HG03432 (cell line): Measurements from ENCODE around the gene ITGB2.

Source experiments
- ATAC-seq: cut with Tn5 transposase; IDR thresholded peaks from one replicate; pipeline ENCODE4 v1.9.1; 2021; ENCODE audit warnings: mild to moderate bottlenecking, moderate library complexity; ENCODE audit not compliant: unreplicated experiment

ITGB2 gene

DNA sequence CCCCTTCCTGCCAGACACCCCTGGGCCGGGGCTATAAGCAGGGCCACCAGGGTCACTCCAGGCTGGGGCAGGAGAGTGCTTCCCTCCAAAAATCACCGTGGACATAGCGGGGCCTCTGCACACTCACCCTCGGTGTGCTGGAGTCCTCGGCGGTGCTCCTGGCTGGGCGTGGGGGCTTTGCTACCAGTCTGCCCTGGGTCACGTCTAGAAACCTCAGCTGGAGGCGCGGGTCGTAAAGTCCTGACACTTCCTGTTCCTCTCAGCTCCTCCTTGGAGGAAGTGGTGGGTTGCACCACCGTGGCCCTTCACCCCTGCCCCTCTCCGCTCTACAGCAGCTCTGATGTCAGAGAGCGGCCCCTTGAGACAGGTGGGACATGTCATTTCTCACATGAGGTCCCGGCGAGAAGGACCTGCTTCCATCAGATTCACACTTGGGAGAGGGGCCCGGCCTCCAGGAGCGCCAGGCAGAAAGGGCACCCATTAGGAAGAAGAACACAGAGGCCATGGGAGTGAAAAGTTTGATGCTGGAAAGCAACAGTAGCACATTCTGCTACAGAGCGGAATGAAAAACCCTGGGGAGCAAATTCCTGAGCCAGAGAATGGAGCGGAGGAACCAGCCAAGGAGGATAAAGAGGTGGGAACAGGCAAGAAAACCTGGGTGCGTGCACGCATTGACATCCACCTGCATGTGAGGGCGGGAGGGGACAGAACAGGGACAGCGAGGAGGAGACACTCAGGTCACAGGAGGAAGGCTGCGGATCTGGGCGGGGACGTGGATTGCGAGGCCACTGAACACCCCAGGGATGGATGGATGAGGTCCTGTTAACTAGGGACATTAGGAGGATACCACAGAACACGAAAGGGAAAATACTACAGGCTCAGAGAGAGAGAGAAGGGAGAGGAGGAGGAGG is at the start of gene ITGB2:
TSS of gene ITGB2 (minus strand) at position 206 of the 911 bp plus-strand sequence. CDS start 10,117 bp downstream, outside the sequence.
- ATAC-seq, result peak; percentile 69

GRCh38 chr21:44969931-44970755 is 49.4 kb upstream of the ITGB2 start:
- ATAC-seq, result no peak

DNA sequence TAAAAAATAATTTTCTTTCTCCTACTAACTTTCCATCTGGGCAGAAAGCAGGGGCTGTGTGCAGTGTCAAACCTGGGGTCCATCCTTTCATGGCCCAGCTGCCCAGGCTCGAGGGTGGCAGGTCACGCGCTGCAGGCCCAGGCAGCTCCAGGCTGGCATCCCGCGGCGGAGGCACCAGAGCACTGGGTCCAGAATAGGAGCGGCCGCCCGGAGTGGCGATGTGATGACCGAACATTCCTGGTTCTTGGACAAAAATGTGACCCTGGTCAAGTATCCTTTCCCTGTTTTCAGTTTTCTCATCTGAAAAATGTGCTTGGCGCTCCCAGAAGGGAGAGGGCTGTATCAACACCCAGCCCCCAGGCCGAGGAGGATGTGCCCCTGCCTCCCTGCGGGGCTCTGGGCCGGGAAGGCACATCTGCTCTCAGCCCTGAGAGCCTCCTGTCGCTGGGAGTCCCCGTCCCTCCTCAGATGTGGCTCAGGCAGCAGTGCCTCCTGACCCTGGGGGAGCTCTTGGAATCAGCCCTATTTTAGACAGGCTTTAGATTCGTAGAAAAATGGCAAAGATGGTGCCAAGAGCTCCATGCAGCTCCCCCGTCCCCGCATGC is 48.5 kb upstream of the ITGB2 start:
- no peak for ATAC-seq

DNA sequence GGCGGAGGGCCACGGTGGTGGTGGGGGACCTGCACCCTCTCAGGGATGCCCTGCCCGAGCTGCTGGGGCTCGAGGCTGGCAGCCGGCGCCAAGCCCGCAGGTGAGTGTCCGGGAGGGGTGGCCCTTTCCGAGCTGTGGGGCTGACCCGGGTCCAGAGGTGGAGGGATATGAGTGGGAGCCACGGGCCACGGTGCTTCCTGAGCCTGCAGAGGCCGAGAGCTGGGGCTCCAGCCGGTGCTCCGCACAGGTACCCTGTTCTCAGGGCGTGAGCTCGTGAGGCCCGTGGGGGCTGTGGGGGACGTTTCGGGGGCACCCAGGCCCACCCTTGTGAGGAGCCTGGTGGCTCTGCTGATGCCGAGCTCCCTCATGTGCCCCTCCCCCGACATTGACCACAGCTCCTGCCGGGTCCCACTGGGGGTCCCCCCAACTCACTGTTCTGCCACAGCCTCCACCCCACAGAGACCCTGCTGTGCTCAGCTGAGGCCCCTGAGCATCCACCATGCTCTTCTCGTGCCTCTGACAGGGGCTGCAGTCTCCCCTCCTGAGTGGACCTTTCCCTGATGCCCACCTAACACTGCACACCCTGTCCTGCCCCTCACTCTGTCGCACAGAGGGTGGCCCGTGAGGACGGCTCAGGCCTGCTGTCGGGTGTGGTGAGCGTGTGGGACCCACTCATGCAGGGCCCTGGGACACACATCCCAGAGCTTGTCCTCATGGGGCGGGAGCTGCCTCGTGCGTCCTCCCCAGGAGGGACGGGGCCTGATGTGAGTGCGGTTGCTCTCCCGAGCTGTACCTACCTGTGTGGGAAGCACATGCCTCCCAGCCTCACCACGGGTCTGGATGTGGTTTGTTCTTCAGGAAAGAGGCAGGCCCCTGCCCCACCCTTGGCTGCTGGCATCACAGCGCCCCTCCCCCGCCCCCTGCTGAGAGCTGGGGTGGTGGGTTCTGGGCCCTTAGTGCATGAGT is 46.7 kb upstream of the ITGB2 start:
- ATAC-seq, result no peak

DNA sequence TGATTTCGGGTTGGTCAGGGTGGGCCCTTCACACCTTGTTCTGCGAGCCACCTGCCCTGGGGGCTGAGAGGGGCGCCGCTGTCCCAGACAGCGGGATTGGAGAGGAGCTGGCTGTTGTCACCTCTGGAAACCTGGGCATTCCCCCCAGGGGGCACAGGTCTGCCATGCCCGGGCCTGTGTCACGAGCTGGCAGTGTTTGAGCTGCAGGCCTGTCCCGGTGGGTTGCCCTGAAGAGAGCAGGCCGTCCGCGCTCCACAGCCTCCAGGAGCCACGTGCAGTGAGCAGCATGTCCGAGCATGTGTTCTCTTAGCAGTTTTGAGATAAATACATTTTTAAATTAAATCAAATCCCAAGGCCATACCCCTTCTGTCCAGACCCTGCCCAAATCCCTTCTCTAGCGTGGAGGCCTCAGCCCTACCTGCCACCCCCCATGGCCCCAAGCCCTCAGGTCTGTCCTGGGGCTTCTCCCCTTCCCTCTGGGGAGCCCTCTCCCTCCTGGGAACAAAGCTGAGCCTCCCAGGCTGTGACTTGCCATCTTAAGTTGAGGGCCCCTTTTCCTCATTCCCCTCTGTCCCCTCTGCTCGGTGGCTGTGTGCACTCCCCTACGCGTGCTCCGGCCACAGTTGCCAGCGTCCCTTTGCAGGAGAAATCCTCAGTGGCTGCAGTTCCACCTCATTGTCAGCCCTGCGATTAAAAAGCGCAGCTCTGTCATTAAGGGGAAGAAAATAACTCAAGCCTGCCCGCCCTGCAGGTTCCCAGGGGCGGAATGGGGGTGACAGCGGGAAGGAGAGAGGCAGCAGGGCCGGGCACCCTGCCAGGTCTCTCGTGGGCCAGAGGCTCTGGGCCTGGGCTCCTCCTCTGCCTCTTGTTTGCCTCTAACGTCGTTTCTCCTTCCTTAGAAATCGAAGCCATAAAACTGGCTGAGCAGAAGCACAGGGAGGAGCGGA is 45.7 kb upstream of the ITGB2 start:
- no peak for ATAC-seq

DNA sequence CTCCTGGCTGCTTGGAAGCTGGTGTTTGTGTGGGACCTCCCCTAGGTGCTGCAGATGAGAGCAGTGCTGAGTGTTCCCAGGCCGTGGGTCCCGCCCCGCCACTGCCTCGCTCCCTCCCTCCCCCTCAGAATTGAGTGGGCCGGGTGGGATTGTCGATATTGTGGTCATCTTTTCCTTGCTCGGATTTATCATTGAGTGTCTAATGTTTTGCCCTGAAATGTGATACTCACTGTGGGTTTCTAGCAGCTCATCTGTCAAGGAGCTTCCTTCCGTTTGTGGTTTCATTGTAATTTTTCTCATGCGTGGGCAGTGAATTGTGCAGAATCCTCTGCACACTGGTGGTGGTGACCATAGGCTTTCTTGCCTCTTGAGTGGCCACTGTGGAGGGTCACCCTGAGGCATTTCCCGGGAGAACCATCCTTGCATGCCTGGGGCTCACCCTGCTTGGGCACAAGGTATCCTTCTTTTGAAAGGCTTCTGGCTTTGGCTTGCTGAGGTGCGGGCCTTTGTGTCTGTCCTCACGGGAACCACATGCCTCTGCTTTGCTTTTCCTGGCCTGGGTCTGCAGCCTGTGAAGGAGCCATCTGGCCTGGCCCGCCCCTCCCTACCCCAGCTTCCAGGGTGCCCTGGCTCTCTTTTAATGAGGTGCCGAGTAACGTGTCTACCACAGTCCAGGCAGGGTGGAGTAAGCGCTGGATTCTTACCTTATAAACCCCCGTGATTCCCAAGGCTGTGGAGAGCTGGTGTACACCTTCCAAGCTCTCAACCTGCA is 44.7 kb upstream of the ITGB2 start:
- ATAC-seq, result no peak

DNA sequence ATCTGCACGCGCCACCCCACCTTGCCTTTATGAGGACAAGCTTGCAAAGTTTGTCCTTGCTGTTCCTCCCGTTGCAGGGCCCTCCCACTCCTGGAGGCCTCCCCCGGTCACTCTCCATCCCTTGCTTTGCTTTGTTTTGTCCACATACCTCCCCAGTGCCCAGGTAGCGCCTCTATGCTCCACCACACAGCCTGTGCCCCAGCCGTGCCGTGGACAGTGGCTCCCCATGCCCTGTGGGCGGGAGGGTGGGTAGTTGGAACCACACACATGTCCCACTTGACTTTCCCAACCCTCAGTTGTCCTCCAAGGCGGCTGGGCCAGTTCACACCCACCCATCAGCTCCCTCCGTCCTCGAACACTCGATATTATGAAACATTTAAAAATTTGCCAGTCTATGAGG is 43.7 kb upstream of the ITGB2 start:
- no peak for ATAC-seq

DNA sequence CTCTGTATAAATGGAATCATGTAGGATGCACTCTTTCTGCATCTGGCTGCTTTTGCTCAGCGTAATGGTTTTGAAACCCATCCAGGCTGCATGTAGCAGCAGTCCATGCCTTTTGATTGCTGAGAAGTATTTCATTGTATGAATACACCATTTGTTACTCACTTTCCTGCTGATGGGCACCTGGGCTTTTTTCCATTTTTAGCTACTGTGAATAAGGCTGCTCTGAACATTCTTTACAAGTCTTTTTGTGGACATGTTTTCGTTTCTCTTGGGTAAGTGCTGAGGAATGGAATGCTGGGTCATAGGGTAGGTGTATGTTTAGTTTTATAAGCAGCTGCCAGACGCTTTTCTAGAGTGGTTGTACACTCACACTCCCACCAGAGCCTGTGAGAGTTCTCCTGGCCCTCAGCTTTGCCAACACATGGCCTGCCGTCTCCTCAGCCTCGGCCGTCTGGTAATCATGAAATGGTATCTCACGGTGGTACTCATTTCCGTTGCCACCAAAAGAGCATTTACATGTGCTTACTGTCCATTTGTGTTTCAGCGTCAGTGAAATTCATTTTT is 41.8 kb upstream of the ITGB2 start:
- no peak for ATAC-seq

GRCh38 chr21:44960141-44961092 is 39.7 kb upstream of the ITGB2 start:
- ATAC-seq, result no peak

DNA sequence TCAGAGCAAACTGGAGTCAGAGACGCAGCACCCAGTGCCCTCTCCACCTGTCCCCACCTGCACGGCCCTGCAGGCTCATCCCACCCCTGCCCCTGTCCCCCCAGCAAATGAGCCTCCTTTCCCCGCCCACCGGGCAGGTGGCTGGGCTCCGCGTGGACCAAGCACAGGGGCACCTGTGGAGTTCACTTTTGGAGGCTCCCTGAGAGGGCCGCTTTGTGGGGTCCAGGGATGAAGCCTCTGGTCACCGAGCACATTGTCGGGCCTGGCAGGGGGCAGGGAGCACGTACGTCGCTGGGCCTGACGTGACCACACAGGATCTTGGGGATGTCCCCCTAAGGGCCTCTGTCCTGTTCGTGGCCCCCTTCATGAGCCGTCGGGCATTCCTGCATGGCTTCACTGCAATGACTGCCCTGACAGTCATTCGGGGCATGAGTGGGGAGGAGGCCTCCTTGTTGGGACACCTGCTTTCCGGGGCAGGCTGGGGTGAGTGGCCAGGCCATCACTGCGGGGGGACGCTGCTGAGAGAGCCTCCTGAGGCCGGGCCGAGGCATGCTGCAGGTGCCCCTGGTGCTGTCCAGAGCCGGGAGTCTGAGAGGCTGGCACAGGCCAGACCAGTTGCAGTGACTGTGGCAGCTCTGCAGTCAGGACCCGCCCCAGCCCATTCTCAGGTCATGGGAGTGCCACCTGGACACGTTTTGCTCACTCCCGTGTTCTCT is 38.8 kb upstream of the ITGB2 start:
- ATAC-seq, result no peak

GRCh38 chr21:44958471-44959191 is 37.9 kb upstream of the ITGB2 start:
- no peak for ATAC-seq

DNA sequence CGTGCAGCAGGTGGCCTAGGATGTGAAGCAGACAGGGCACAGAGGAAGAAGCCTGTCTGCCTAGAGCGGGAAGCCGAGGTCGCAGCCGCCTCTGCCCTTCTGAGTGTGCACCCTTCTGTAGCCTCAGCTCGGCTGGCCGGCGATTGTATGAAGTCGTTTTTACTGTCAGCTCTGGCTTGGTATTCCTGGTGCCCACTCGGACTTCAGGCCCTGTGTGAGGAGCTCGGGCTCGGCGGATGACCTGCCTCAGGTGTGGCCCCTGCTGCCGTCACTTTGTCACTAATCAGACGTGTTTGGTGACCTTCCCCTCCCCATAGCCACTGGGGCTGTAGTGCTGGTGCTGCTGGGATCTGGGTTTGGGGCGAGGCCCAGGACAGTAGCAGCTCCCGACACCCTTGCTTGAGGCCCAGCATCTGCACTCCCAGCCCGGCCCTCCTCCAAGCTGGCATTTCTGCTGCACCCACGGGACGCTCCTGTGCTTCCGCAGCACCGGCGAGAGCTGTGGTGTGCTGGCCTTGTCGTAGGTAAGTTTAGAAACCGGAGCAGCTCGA is 37.3 kb upstream of the ITGB2 start:
- no peak for ATAC-seq

DNA sequence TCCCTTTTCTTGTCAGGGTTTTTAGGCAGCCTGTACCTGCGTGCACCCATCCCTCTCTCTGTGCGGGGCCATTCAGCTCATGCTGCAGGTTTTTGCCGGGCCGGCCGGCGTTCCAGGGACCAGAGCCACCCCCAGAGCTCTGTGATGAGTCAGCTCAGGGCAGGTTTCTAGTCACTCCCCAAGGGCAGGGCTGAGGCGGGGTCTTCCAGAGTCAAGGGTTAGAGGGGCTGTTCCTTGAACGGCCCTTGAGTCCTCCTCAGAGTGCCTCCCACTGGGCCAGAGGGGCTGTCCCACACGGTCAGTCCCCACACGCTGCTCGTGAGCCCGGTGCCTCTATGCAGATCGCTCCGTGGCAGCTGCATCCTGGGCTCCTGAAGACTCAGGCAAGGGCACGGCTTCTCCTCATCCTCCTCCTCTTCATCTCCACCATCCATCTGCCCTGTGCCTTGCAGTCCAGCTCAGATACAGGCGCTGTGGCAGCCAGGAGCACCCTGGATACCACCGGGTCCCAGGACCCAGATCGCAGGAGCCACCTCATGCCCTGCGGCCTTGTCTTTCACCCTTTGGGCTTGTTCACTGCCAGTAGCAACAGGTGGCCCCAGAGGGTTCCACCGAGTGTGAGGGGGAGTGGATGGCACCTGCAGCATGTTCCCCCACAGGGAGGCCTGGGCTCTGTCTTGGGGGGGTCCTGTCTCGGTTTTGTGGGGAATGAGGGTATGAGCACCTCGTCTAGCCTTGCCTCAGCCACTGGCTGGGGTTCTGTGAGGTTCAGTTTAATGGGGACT is 36.5 kb upstream of the ITGB2 start:
- ATAC-seq, result no peak

DNA sequence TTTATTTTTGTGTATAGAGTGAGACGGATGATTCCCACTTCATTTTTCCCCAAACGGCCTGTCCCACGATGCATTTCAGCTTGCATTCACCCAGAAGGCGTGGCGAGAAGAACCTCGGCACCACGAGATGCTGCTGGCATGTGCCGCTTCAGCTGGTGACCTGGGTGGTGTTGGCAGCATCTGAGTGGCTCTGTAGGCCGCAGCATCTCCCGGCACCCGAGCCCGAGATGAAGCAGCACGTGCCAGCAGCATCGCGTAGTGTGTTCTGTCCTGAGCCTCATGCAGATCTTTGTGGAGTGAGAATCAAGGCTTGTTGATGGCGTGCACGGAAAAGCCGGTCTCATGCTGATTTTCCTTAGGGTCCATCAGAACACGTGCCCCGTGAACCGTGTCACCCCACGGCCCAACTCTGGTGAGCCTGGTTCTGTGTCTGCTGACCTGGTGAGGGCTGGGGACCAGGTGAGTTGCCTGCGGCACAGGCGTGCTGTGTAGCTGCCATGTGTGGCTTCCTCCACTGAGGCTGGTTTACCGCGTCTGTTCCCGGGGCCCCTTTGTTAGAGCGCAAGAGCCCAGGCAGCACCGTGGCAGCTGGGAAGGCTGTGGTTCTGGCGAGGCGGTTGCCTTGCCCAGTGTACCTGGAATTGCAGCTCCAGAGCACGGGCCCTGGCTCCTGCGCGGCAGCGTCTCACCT is 35.8 kb upstream of the ITGB2 start:
- ATAC-seq, result no peak
